ENCODE data around the gene BTBD7. TPM values are rescaled to one million over a fixed set of nuclear protein-coding genes. Genes with fewer than 3 reads are reported as not detected.

BTBD7 gene
- total and polyA plus RNA-seq, 2 of the 4 experiments (the other 2 are of a cell fraction), result 11.9 to 30.5 TPM

DNA sequence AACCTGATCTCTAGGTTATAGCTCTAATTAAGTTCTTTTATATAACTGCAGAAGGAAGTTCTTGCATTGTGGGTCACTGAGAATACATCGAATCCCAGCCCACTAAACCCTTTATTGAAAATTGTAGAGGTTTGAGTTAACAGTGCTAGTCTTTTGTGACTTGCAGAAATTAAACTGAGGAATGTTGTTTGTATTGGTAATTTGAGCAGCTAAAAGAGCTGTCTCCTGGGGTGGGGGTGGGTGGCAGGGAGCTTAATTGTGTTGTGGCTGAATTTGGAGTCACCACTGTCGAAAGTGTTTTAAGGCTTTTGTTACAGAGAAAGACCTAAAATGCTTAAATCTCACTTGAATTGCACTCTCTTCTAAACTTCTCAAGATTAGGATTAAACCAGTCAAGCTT, 11.0 kb upstream of the BTBD7 start:
- Histone ChIP-seq H4K5ac (ENCODE audit: low read depth, low read length) (no peak overlapping the region), H4K20me1 (ENCODE audit: insufficient read depth, low read length) (no peaks in the 10 kb centered on the region), H3K4ac (ENCODE audit: low read depth, low read length) (no peak overlapping the region), H3K4me2 (ENCODE audit: low read depth, low read length) (no peak overlapping the region; the same call in 1 of the 2 replicates), H2BK5ac (ENCODE audit: low read depth, low read length, poor library complexity, severe bottlenecking) (no peak overlapping the region), H2BK15ac (ENCODE audit: low read depth, low read length) (no peak overlapping the region), H3K9ac (ENCODE audit: low read depth, low read length) (no peak overlapping the region), H3K14ac (replicated peaks; ENCODE audit: low read depth, low read length) (no peak overlapping the region), H4K91ac (ENCODE audit: insufficient read depth, low read depth, low read length) (no peak overlapping the region), H2BK20ac (ENCODE audit: low read depth, low read length) (no peak overlapping the region), H3K56ac (ENCODE audit: extremely low read depth, insufficient read depth, low read length) (no peak overlapping the region), H3K4me1 (ENCODE audit: control insufficient read depth, insufficient read depth, low read length) (no peaks in the 10 kb centered on the region), H2AK5ac (ENCODE audit: low read depth, low read length) (no peak overlapping the region), H3K79me1 (ENCODE audit: low read depth in 1 of 2, low read length in 2 of 2) (no peaks in the 10 kb centered on the region), H3K23ac (ENCODE audit: low read depth, low read length) (no peak overlapping the region), H2AFZ (replicated peaks; ENCODE audit: low read length, poor library complexity) (no peak overlapping the region), H3K36me3 (ENCODE audit: control insufficient read depth, insufficient read depth, low read length) (no peaks in the 10 kb centered on the region), H2AK9ac (replicated peaks; ENCODE audit: low read depth, low read length, poor library complexity) (no peak overlapping the region), H2BK120ac (ENCODE audit: low read depth, low read length) (no peak overlapping the region), H3K18ac (ENCODE audit: low read depth, low read length) (no peak overlapping the region), H3K27me3 (ENCODE audit: control insufficient read depth, insufficient read depth, low read length) (no peaks in the 10 kb centered on the region), H3K27ac (ENCODE audit: insufficient read depth, low read length) (no peak overlapping the region), H3K9me3 (ENCODE audit: control insufficient read depth, insufficient read depth, low read length) (no peaks in the 10 kb centered on the region), H3K9me1 (ENCODE audit: insufficient read depth, low read length) (no peaks in the 10 kb centered on the region), H3K4me3 (ENCODE audit: insufficient read depth, low read depth, low read length) (no peak overlapping the region), H4K8ac (ENCODE audit: low read depth in 2 of 2, low read length in 2 of 2) (no peak overlapping the region)
- TF ChIP-seq SMC3 (IDR thresholded peaks at IDR 0.05; ENCODE audit: low read depth, low read length) (no peak), MAZ (IDR thresholded peaks at IDR 0.05; ENCODE audit: borderline replicate concordance, low read depth, low read length) (no peak), RFX5 (IDR thresholded peaks at IDR 0.05; ENCODE audit: low read depth, low read length) (no peak), CTCF (conservative IDR thresholded peaks at IDR 0.05; ENCODE audit: low read depth, low read length) (no peak), CHD1 (IDR thresholded peaks at IDR 0.05; ENCODE audit: low read depth, low read length) (no peak)
- CTCF ChIA-PET, result interaction anchor here (0.6 kb wide), 1 partner anchor 93 kb away, joined by 3 read pairs; no protein-coding TSS in a partner anchor
- dilution Hi-C loops (cut with HindIII; ENCODE audit: low sequenced_read_pairs, unreplicated experiment), result no loop called here
- intact Hi-C loops (cut with micrococcal nuclease), result loop anchor here (10.0 kb wide), 1 partner anchor 111 kb away; no protein-coding TSS in a partner anchor
- BruUV-seq (replicated peaks), result no TSS peak
- POLR2A ChIA-PET (ENCODE audit: unreplicated experiment), result no interaction called here
- ATAC-seq (ENCODE audit: low read depth) (no peak), DNase-seq (no peak)
- WGBS, 2 experiments (ENCODE audit: extremely low coverage in 2 of 2, insufficient read length in 1 of 2), result no CpG with 5 or more reads among the region's 2 CpGs
- in situ Hi-C loops (cut with MboI; ENCODE audit: low sequenced_read_pairs), result no loop called here

All from IMR-90 (cell line).